Trophoblast cell (in vitro differentiated cells and primary cell): ENCODE measurements around the gene PLD2.

ENCODE experiments used
- DNase-seq, 2 donors: peaks; one replicate each; pipeline ENCODE4 v3.0.0-alpha.2; 2016
- H2AFZ ChIP-seq: 2 replicates; pipeline ENCODE4 v1.6.1; 2013; ENCODE audit warnings: low read length, moderate library complexity, mild to moderate bottlenecking; ENCODE audit not compliant: insufficient read depth, poor library complexity
- H2AK5ac ChIP-seq: 2 replicates; pipeline ENCODE4 v1.6.1; 2013; ENCODE audit warnings: mild to moderate bottlenecking, low read length
- H2BK120ac ChIP-seq: 2 replicates; pipeline ENCODE4 v1.6.1; 2013; ENCODE audit warnings: low read length, mild to moderate bottlenecking, moderate library complexity; ENCODE audit not compliant: insufficient read depth, poor library complexity
- H2BK12ac ChIP-seq: 2 replicates; pipeline ENCODE4 v1.6.1; 2013; ENCODE audit warnings: mild to moderate bottlenecking, low read length, moderate library complexity
- H2BK5ac ChIP-seq: 2 replicates; pipeline ENCODE4 v1.6.1; 2013; ENCODE audit warnings: low read length, low read depth, moderate library complexity, mild to moderate bottlenecking; ENCODE audit not compliant: poor library complexity
- H3K14ac ChIP-seq: 2 replicates; pipeline ENCODE4 v1.6.1; 2013; ENCODE audit warnings: mild to moderate bottlenecking, low read length
- H3K18ac ChIP-seq: 2 replicates; pipeline ENCODE4 v1.6.1; 2013; ENCODE audit warnings: mild to moderate bottlenecking, low read length
- H3K23ac ChIP-seq: 2 replicates; pipeline ENCODE4 v1.6.1; 2013; ENCODE audit warnings: low read length
- H3K27ac ChIP-seq: 2 replicates; pipeline ENCODE4 v1.5.1; 2013; ENCODE audit warnings: low read depth, mild to moderate bottlenecking, inconsistent platforms, low read length, moderate library complexity
- H3K27me3 ChIP-seq: 2 replicates; pipeline ENCODE4 v1.6.1; 2013; ENCODE audit warnings: inconsistent platforms, mild to moderate bottlenecking, low read length, moderate library complexity; ENCODE audit not compliant: insufficient read depth
- H3K36me3 ChIP-seq, 2 experiments: 1 replicate in 1 of 2; 2 replicates in 1 of 2; pipeline ENCODE4 v1.6.1; 2013; ENCODE audit warnings: low read length in 2 of 2, mild to moderate bottlenecking in 2 of 2, moderate library complexity in 1 of 2; ENCODE audit not compliant: insufficient read depth in 2 of 2, control insufficient read depth in 1 of 2
- H3K4ac ChIP-seq: 2 replicates; pipeline ENCODE4 v1.6.1; 2013; ENCODE audit warnings: low read depth, mild to moderate bottlenecking, low read length, moderate library complexity
- H3K4me1 ChIP-seq, 2 experiments: 1 replicate in 1 of 2; 2 replicates in 1 of 2; pipeline ENCODE4 v1.6.1; 2013; ENCODE audit warnings: low read length in 2 of 2, mild to moderate bottlenecking in 2 of 2, moderate library complexity in 1 of 2; ENCODE audit not compliant: insufficient read depth in 2 of 2, control insufficient read depth in 1 of 2
- H3K4me2 ChIP-seq: 2 replicates; pipeline ENCODE4 v1.6.1; 2013; ENCODE audit warnings: inconsistent platforms, mild to moderate bottlenecking, low read length, moderate library complexity
- H3K4me3 ChIP-seq: 2 replicates; pipeline ENCODE4 v1.5.1; 2013; ENCODE audit warnings: mild to moderate bottlenecking, low read depth, low read length, inconsistent platforms
- H3K79me1 ChIP-seq: one replicate; pipeline ENCODE4 v1.6.1; 2013; ENCODE audit warnings: low read length
- H3K79me2 ChIP-seq: 2 replicates; pipeline ENCODE4 v1.6.1; 2013; ENCODE audit warnings: low read length, mild to moderate bottlenecking; ENCODE audit not compliant: control insufficient read depth, insufficient read depth, poor library complexity
- H3K9ac ChIP-seq: 2 replicates; pipeline ENCODE4 v1.6.1; 2013; ENCODE audit warnings: mild to moderate bottlenecking, low read length
- H3K9me3 ChIP-seq: 2 replicates; pipeline ENCODE4 v1.6.1; 2013; ENCODE audit warnings: low read depth, mild to moderate bottlenecking, control low read depth, inconsistent platforms, low read length; ENCODE audit not compliant: insufficient read depth
- H4K12ac ChIP-seq: 2 replicates; pipeline ENCODE4 v1.6.1; 2013; ENCODE audit warnings: low read depth, mild to moderate bottlenecking, low read length, moderate library complexity
- H4K8ac ChIP-seq: 2 replicates; pipeline ENCODE4 v1.6.1; 2013; ENCODE audit warnings: low read depth, mild to moderate bottlenecking, low read length, moderate library complexity
- H4K91ac ChIP-seq: one replicate; pipeline ENCODE4 v1.6.1; 2013; ENCODE audit warnings: low read depth, mild to moderate bottlenecking, low read length, moderate library complexity
- whole genome bisulfite sequencing: extraction: QIAGEN DNeasy Blood & Tissue Kit; methylation state at CpG from one replicate; pipeline ENCODE4 v1.1.7; 2013; ENCODE audit warnings: missing lambda C conversion rate; ENCODE audit not compliant: insufficient read length, insufficient coverage; ENCODE audit errors: extremely low coverage; 5-methylcytosine and 5-hydroxymethylcytosine counted together

The PLD2 gene

GRCh38 chr17:4858882-4859260 lies 51.9 kb downstream of the PLD2 start:
- no peaks in the 10 kb centered on the region for H3K27me3 ChIP-seq
- H3K79me2 ChIP-seq, result peaks cover 22% of the 10 kb centered on the region
- H3K4me3 ChIP-seq, result no peak overlapping the region
- H4K12ac ChIP-seq, result no peak overlapping the region
- peak overlapping the region; percentile 52 for H4K8ac ChIP-seq
- peaks cover 40 to 53% of the 10 kb centered on the region in 2 experiments for H3K4me1 ChIP-seq
- peaks cover 49% of the 10 kb centered on the region for H3K79me1 ChIP-seq
- peak overlapping the region; percentile 89 for H4K91ac ChIP-seq
- no peaks in the 10 kb centered on the region for H3K9me3 ChIP-seq
- peak overlapping the region; percentile 74 for H2BK120ac ChIP-seq
- peak overlapping the region; percentile 58 for H3K14ac ChIP-seq
- no peak overlapping the region for H2BK12ac ChIP-seq
- peak overlapping the region; percentile 54 for H3K18ac ChIP-seq
- H3K4me2 ChIP-seq, result peak overlapping the region; percentile 47
- peaks cover 6 to 20% of the 10 kb centered on the region in 2 experiments for H3K36me3 ChIP-seq
- no peak overlapping the region for H2AK5ac ChIP-seq
- peak overlapping the region; percentile 94 for H3K27ac ChIP-seq
- DNase-seq, result no peak
- H3K9ac ChIP-seq, result no peak overlapping the region
- peak overlapping the region; percentile 4 for H3K4ac ChIP-seq
- no peak overlapping the region for H3K23ac ChIP-seq
- H2BK5ac ChIP-seq, result peak overlapping the region; percentile 87
- no peak overlapping the region for H2AFZ ChIP-seq
- WGBS, result no CpG with 5 or more reads among the region's 5 CpGs

- Histone ChIP-seq H3K14ac (peak overlapping the region; percentile 68), H3K9ac (no peak overlapping the region), H3K18ac (peak overlapping the region; percentile 72), H3K4ac (peak overlapping the region; percentile 71), H2AFZ (peak overlapping the region; percentile 30), H3K9me3 (no peaks in the 10 kb centered on the region), H3K4me1 (peaks cover 39 to 42% of the 10 kb centered on the region in 2 experiments), H2AK5ac (peak overlapping the region; percentile 85), H3K27ac (peak overlapping the region; percentile 55), H3K4me2 (no peak overlapping the region), H3K4me3 (no peak overlapping the region), H3K23ac (no peak overlapping the region), H2BK120ac (peak overlapping the region; percentile 25), H2BK12ac (peak overlapping the region; percentile 59), H4K91ac (peak overlapping the region; percentile 63), H3K79me1 (peaks cover 39% of the 10 kb centered on the region), H3K36me3 (peaks cover 6 to 22% of the 10 kb centered on the region in 2 experiments), H4K8ac (peak overlapping the region; percentile 71), H2BK5ac (peak overlapping the region; percentile 49), H3K79me2 (peaks cover 22% of the 10 kb centered on the region), H4K12ac (peak overlapping the region; percentile 35), H3K27me3 (no peaks in the 10 kb centered on the region)
- no CpG with 5 or more reads among the region's 32 CpGs for WGBS
- no peak for DNase-seq
These were observed 53.1 kb downstream of the PLD2 start for GRCh38 chr17:4859816-4860625.

- Histone ChIP-seq H2BK120ac (peak overlapping the region; percentile 41), H3K23ac (no peak overlapping the region), H3K27ac (peak overlapping the region; percentile 23), H3K79me1 (peaks cover 39% of the 10 kb centered on the region), H2BK5ac (no peak overlapping the region), H4K8ac (peak overlapping the region; percentile 22), H2BK12ac (peak overlapping the region; percentile 47), H3K36me3 (peaks cover 6 to 22% of the 10 kb centered on the region in 2 experiments), H3K9ac (no peak overlapping the region), H3K14ac (peak overlapping the region; percentile 32), H3K4me3 (no peak overlapping the region), H3K27me3 (no peaks in the 10 kb centered on the region), H3K4ac (peak overlapping the region; percentile 56), H3K79me2 (peaks cover 22% of the 10 kb centered on the region), H4K91ac (peak overlapping the region; percentile 63), H2AK5ac (peak overlapping the region; percentile 85), H2AFZ (peak overlapping the region; percentile 19), H3K18ac (peak overlapping the region; percentile 72), H3K4me1 (peaks cover 39 to 42% of the 10 kb centered on the region in 2 experiments), H3K9me3 (no peaks in the 10 kb centered on the region), H3K4me2 (no peak overlapping the region), H4K12ac (no peak overlapping the region)
- no peak for DNase-seq
- WGBS, result no CpG with 5 or more reads among the region's 9 CpGs
These were observed 53.7 kb downstream of the PLD2 start for GRCh38 chr17:4860651-4861050.

- WGBS, result no CpG with 5 or more reads among the region's 16 CpGs
- DNase-seq, result no peak
- no peak overlapping the region for H3K9ac ChIP-seq
- no peaks in the 10 kb centered on the region for H3K9me3 ChIP-seq
- H3K79me1 ChIP-seq, result peaks cover 38% of the 10 kb centered on the region
- peak overlapping the region; percentile 48 for H4K91ac ChIP-seq
- no peak overlapping the region for H2BK120ac ChIP-seq
- H3K27ac ChIP-seq, result no peak overlapping the region
- no peak overlapping the region for H3K23ac ChIP-seq
- no peak overlapping the region for H3K4me3 ChIP-seq
- H2AFZ ChIP-seq, result no peak overlapping the region
- peak overlapping the region; percentile 18 for H2BK12ac ChIP-seq
- H3K4me1 ChIP-seq, result peaks cover 37 to 39% of the 10 kb centered on the region in 2 experiments
- H4K8ac ChIP-seq, result no peak overlapping the region
- H2BK5ac ChIP-seq, result no peak overlapping the region
- peak overlapping the region; percentile 72 for H3K18ac ChIP-seq
- no peak overlapping the region for H4K12ac ChIP-seq
- H3K79me2 ChIP-seq, result peaks cover 20% of the 10 kb centered on the region
- H3K14ac ChIP-seq, result peak overlapping the region; percentile 11
- H3K4ac ChIP-seq, result no peak overlapping the region
- peaks cover 6 to 22% of the 10 kb centered on the region in 2 experiments for H3K36me3 ChIP-seq
- no peak overlapping the region for H2AK5ac ChIP-seq
- H3K4me2 ChIP-seq, result no peak overlapping the region
- no peaks in the 10 kb centered on the region for H3K27me3 ChIP-seq
These were observed 54.1 kb downstream of the PLD2 start for GRCh38 chr17:4861052-4861451.
